Liver (tissue), 9 donors: ENCODE data around the gene JAM3. TPM values are rescaled to one million over a fixed set of nuclear protein-coding genes. Genes with fewer than 3 reads are reported as not detected.
"Not testable (repeated sequence)": the region's sequence is repeated elsewhere in the genome, so short reads cannot be mapped to it uniquely, and the experiment has no call there.

Source experiments
- DNase-seq: peaks from one replicate; pipeline ENCODE4 v3.0.0-alpha.2; 2017; ENCODE audit warnings: low spot score
- H3K27ac ChIP-seq, 2 donors: one replicate each; pipeline ENCODE4 v1.7.0; 2013; ENCODE audit warnings: inconsistent platforms in 2 of 2, low read length in 2 of 2, control low read depth in 1 of 2, low read depth in 1 of 2, mild to moderate bottlenecking in 1 of 2
- H3K27me3 ChIP-seq, 4 donors: one replicate each; pipeline versions ENCODE4 v1.6.1 to v1.7.0; 2013; ENCODE audit warnings: low read length in 3 of 4, inconsistent platforms in 1 of 4, mild to moderate bottlenecking in 1 of 4, moderate library complexity in 1 of 4; ENCODE audit not compliant: control insufficient read depth in 4 of 4, insufficient read depth in 4 of 4
- H3K36me3 ChIP-seq, 4 donors: one replicate each; pipeline versions ENCODE4 v1.6.1 to v1.7.0; 2013; ENCODE audit warnings: low read length in 3 of 4, mild to moderate bottlenecking in 3 of 4, low read depth in 1 of 4, moderate library complexity in 1 of 4; ENCODE audit not compliant: control insufficient read depth in 4 of 4, insufficient read depth in 3 of 4
- H3K4me1 ChIP-seq, 4 donors: one replicate each; pipeline versions ENCODE4 v1.6.1 to v1.7.0; 2013; ENCODE audit warnings: low read length in 3 of 4, mild to moderate bottlenecking in 3 of 4, moderate library complexity in 1 of 4; ENCODE audit not compliant: control insufficient read depth in 4 of 4, insufficient read depth in 4 of 4
- H3K4me3 ChIP-seq, 3 donors: one replicate each; pipeline versions ENCODE4 v1.6.1 to v1.7.0; 2013; ENCODE audit warnings: low read length in 3 of 3, control low read depth in 1 of 3, low read depth in 1 of 3, mild to moderate bottlenecking in 1 of 3
- H3K9ac ChIP-seq, 2 donors: one replicate each; pipeline ENCODE4 v1.7.0; 2013; ENCODE audit warnings: low read length in 2 of 2, mild to moderate bottlenecking in 2 of 2, moderate library complexity in 2 of 2, control low read depth in 1 of 2, low read depth in 1 of 2
- H3K9me3 ChIP-seq, 4 donors: one replicate each; pipeline versions ENCODE4 v1.6.1 to v1.7.0; 2013; ENCODE audit warnings: low read length in 3 of 4; ENCODE audit not compliant: control insufficient read depth in 4 of 4
- EGR1 ChIP-seq, 2 donors: IDR thresholded peaks; 2 replicates each; pipeline ENCODE4 v1.6.1; 2016 to 2018; ENCODE audit warnings: antibody characterized with exemption in 2 of 2, low read depth in 2 of 2
- FOXA2 ChIP-seq: IDR thresholded peaks from 2 replicates; pipeline ENCODE4 v1.6.1; 2016; ENCODE audit warnings: antibody characterized with exemption
- GABPA ChIP-seq, 2 donors: IDR thresholded peaks in 1 of 2; conservative IDR thresholded peaks in 1 of 2; 2 replicates each; pipeline ENCODE4 v1.6.1; 2016; ENCODE audit warnings: antibody characterized with exemption in 2 of 2, mild to moderate bottlenecking in 1 of 2, moderate library complexity in 1 of 2
- HNF4A ChIP-seq, 2 donors: conservative IDR thresholded peaks; 2 replicates each; pipeline ENCODE4 v1.6.1; 2016; ENCODE audit warnings: antibody characterized with exemption in 2 of 2, mild to moderate bottlenecking in 2 of 2
- HNF4G ChIP-seq: IDR thresholded peaks from 2 replicates; pipeline ENCODE4 v1.6.1; 2016; ENCODE audit warnings: antibody characterized with exemption
- JUND ChIP-seq, 2 donors: IDR thresholded peaks; 2 replicates each; pipeline ENCODE4 v1.6.1; 2016; ENCODE audit warnings: antibody characterized with exemption in 2 of 2
- NR2F2 ChIP-seq: IDR thresholded peaks from 2 replicates; pipeline ENCODE4 v1.6.1; 2016; ENCODE audit warnings: antibody characterized with exemption
- RAD21 ChIP-seq, 2 donors: IDR thresholded peaks; 2 replicates each; pipeline ENCODE4 v1.6.1; 2016; ENCODE audit warnings: antibody characterized with exemption in 2 of 2, mild to moderate bottlenecking in 2 of 2
- RXRA ChIP-seq, 2 donors: IDR thresholded peaks; 2 replicates each; pipeline ENCODE4 v1.6.1; 2017 to 2018; ENCODE audit warnings: antibody characterized with exemption in 2 of 2, mild to moderate bottlenecking in 1 of 2
- SP1 ChIP-seq: IDR thresholded peaks from 2 replicates; pipeline ENCODE4 v1.6.1; 2018; ENCODE audit warnings: antibody characterized with exemption, mild to moderate bottlenecking
- TAF1 ChIP-seq: conservative IDR thresholded peaks from 2 replicates; pipeline ENCODE4 v1.6.1; 2016; ENCODE audit warnings: antibody characterized with exemption, mild to moderate bottlenecking
- YY1 ChIP-seq: IDR thresholded peaks from 2 replicates; pipeline ENCODE4 v1.6.1; 2016; ENCODE audit warnings: antibody characterized with exemption, mild to moderate bottlenecking
- WGBS: extraction: QIAGEN DNeasy Blood & Tissue Kit; methylation state at CpG from one replicate; pipeline ENCODE4 v1.1.7; 2013; 5-methylcytosine and 5-hydroxymethylcytosine counted together
- polyA plus RNA-seq, 2 donors: library from polyadenylated mRNA; stranded (reverse) in 1 of 2; unstranded in 1 of 2; fragments of 200-250 nt in 1 of 2; fragments of >200 nt in 1 of 2; fragmentation: Nextera tagmentation in 1 of 2; extraction: Ambion mirVana in 1 of 2; gene quantifications; one replicate each; pipeline versions ENCODE4 v1.2.1 to v1.2.3, GENCODE V29; 2013 to 2015
- total RNA-seq, 2 donors: library from RNA; depleted of rRNA; stranded (reverse); fragments of >200 nt; gene quantifications; one replicate each; pipeline ENCODE4 v1.2.3, GENCODE V29; 2014
- TF ChIP-seq, protein P1 (sequence below): IDR thresholded peaks from 2 replicates; pipeline ENCODE4 v1.6.1; 2016; ENCODE audit warnings: antibody characterized with exemption
- TF ChIP-seq, protein P2 (sequence below): fragments of 150-350 bp; IDR thresholded peaks from 2 replicates; pipeline ENCODE4 v1.5.1; 2017; ENCODE audit warnings: improper control_type of control experiment, low read depth, low read length; ENCODE audit not compliant: missing input control
- TF ChIP-seq, protein P3 (sequence below): IDR thresholded peaks from 2 replicates; pipeline ENCODE4 v1.6.1; 2016; ENCODE audit warnings: antibody characterized with exemption
- TF ChIP-seq, protein P4 (sequence below): IDR thresholded peaks from 2 replicates; pipeline ENCODE4 v1.6.1; 2016; ENCODE audit warnings: antibody characterized with exemption
- donor health status: healthy.
- donor health status: healthy.
- donor health status: healthy.
- donor health status: healthy.
- donor health status: healthy.

JAM3 gene
- total and polyA plus RNA-seq, 4 donors = 1.6 to 4.3 (median 2.1) TPM

DNA sequence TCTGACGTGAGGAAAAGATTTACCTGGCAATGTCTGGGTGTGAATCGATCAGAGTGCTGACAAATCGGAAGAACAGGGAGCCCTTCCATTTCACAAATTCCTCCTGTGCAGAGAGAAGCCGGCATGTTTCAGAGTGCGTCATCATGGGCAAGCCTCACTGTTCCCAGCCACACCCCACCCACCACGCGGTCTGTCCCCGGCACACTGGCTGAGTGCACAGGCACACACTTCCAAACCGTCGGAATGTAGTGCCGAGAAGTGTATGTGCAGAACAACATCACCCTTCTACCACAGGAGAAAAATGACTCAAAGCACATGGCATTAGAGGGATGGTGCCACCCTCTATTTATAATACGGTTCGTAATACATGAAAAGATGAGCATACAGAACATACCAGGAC, 107.4 kb downstream of the JAM3 start:
- no peaks in the 10 kb centered on the region for H3K27me3 ChIP-seq
- no peak for DNase-seq
- H3K36me3 ChIP-seq = peaks cover 3 to 46% (median 35%) of the 10 kb centered on the region in 4 donors
- H3K4me3 ChIP-seq = no peak overlapping the region
- no peaks in the 10 kb centered on the region for H3K9me3 ChIP-seq
- WGBS = 96% methylated on average over 13 of the region's 13 CpGs
- H3K27ac ChIP-seq = no peak overlapping the region
- TF ChIP-seq, protein P1, sequence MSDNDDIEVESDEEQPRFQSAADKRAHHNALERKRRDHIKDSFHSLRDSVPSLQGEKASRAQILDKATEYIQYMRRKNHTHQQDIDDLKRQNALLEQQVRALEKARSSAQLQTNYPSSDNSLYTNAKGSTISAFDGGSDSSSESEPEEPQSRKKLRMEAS = no peak
- TF ChIP-seq FOXA2 (no peak), RXRA (IDR thresholded peaks at IDR 0.05) (no peak), YY1 (no peak), SP1 (no peak), EGR1 (IDR thresholded peaks at IDR 0.05; ENCODE audit: low read depth in 2 of 2) (no peak), TAF1 (no peak), NR2F2 (no peak), HNF4G (no peak), HNF4A (conservative IDR thresholded peaks at IDR 0.05) (no peak), RAD21 (IDR thresholded peaks at IDR 0.05) (no peak)
- TF ChIP-seq, protein P2, sequence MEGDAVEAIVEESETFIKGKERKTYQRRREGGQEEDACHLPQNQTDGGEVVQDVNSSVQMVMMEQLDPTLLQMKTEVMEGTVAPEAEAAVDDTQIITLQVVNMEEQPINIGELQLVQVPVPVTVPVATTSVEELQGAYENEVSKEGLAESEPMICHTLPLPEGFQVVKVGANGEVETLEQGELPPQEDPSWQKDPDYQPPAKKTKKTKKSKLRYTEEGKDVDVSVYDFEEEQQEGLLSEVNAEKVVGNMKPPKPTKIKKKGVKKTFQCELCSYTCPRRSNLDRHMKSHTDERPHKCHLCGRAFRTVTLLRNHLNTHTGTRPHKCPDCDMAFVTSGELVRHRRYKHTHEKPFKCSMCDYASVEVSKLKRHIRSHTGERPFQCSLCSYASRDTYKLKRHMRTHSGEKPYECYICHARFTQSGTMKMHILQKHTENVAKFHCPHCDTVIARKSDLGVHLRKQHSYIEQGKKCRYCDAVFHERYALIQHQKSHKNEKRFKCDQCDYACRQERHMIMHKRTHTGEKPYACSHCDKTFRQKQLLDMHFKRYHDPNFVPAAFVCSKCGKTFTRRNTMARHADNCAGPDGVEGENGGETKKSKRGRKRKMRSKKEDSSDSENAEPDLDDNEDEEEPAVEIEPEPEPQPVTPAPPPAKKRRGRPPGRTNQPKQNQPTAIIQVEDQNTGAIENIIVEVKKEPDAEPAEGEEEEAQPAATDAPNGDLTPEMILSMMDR = no peak
- H3K4me1 ChIP-seq = no peaks in the 10 kb centered on the region
- no peak overlapping the region for H3K9ac ChIP-seq

DNA sequence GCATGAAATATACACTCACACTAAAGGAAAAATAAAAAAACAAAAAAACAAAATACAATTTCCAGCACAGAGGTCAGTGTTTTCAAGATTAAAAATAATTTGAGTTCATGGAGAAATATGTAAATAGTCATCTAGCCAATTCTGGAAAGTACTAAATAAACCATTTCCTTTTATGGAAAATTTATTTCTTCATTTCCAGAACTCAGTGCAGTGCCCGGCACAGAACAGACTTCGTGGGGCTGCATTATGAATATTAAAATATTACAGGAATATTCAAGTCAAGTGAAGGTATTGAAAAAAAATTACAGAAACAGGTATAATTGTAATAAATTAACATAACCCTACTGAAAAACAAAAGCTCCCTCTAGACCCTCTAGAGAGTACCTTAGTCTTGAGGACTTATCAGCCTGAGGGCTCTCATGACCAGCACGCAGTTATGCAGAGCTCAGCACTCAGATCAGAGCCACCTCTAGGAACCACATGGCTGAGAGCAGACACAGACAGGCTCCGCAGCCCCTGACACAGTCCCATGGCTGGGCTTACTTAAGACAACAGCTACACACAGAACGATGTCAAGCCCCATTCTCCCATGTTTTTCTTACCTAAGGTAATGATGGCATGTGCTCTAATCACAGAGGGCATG, 109.3 kb downstream of the JAM3 start:
- no peaks in the 10 kb centered on the region for H3K4me1 ChIP-seq
- TF ChIP-seq, protein P3, sequence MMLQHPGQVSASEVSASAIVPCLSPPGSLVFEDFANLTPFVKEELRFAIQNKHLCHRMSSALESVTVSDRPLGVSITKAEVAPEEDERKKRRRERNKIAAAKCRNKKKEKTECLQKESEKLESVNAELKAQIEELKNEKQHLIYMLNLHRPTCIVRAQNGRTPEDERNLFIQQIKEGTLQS = no peak
- no peak for TF ChIP-seq GABPA (IDR thresholded peaks at IDR 0.05 in 1 of 2, conservative IDR thresholded peaks at IDR 0.05 in 1 of 2)
- TF ChIP-seq HNF4G = no peak
- TF ChIP-seq, protein P4, sequence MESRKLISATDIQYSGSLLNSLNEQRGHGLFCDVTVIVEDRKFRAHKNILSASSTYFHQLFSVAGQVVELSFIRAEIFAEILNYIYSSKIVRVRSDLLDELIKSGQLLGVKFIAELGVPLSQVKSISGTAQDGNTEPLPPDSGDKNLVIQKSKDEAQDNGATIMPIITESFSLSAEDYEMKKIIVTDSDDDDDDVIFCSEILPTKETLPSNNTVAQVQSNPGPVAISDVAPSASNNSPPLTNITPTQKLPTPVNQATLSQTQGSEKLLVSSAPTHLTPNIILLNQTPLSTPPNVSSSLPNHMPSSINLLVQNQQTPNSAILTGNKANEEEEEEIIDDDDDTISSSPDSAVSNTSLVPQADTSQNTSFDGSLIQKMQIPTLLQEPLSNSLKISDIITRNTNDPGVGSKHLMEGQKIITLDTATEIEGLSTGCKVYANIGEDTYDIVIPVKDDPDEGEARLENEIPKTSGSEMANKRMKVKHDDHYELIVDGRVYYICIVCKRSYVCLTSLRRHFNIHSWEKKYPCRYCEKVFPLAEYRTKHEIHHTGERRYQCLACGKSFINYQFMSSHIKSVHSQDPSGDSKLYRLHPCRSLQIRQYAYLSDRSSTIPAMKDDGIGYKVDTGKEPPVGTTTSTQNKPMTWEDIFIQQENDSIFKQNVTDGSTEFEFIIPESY = no peak
- no peaks in the 10 kb centered on the region for H3K9me3 ChIP-seq
- peaks cover 2 to 46% (median 40%) of the 10 kb centered on the region in 4 donors for H3K36me3 ChIP-seq
- no peak for DNase-seq
- WGBS = 87% methylated on average over 5 of the region's 5 CpGs
- H3K27me3 ChIP-seq = no peaks in the 10 kb centered on the region
- no peak overlapping the region for H3K27ac ChIP-seq
- no peak overlapping the region for H3K9ac ChIP-seq
- H3K4me3 ChIP-seq = no peak overlapping the region

DNA sequence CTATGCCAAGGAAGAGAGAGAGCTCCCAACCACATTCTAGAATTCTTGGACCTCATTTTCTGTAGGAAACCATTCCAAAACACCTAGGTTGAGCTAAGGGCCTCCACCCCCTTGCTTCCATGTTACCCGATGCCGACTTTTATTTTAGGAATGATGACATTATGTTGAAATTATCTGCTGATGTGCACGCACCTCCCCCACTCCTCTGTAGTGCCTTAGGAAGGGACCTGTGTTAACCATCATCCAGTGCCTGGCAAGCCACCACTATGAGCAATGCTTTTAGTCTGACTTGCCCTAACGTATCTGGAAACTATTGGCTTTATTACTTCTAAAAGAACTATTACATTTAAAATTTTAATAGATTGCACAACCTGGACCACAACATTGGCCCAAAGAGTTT, 112.8 kb downstream of the JAM3 start:
- WGBS = 95% methylated on average over 4 of the region's 4 CpGs

DNA sequence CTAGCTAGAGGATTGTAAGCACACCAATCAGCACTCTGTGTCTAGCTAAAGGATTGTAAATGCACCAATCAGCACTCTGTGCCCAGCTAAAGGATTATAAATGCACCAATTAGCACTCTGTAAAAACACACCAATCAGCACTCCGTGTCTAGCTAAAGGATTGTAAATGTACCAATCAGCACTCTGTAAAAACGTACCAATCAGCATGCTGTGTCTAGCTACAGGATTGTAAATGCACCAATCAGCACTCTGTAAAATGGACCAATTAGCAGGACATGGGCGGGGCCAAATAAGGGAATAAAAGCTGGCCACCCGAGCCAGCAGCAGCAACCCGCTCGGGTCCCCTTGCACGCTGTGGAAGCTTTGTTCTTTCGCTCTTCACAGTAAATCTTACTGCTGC, 119.2 kb downstream of the JAM3 start:
- H3K4me1 ChIP-seq, H3K27me3 ChIP-seq, H3K4me3 ChIP-seq, H3K9ac ChIP-seq, DNase-seq, H3K9me3 ChIP-seq, H3K27ac ChIP-seq: not testable (repeated sequence)
- peaks cover 15 to 63% (median 52%) of the 10 kb centered on the region in 4 donors for H3K36me3 ChIP-seq
- WGBS = 96% methylated on average over 8 of the region's 8 CpGs

More for the DNA sequence above, 112.8 kb downstream of the JAM3 start:
- Histone ChIP-seq H3K27me3 (no peaks in the 10 kb centered on the region), H3K4me3 (no peak overlapping the region), H3K27ac (no peak overlapping the region), H3K36me3 (peaks cover 4 to 45% (median 41%) of the 10 kb centered on the region in 4 donors), H3K9ac (no peak overlapping the region), H3K4me1 (no peaks in the 10 kb centered on the region), H3K9me3 (no peaks in the 10 kb centered on the region)
- TF ChIP-seq JUND (IDR thresholded peaks at IDR 0.05) = no peak
- TF ChIP-seq RAD21 (IDR thresholded peaks at IDR 0.05) = no peak
- TF ChIP-seq NR2F2 = no peak
- TF ChIP-seq, protein P4 = no peak
- DNase-seq = no peak
